HCT116 (cell line): ENCODE data around the gene SERPINB6. TPM values are rescaled to one million over a fixed set of nuclear protein-coding genes. Genes with fewer than 3 reads are reported as not detected.

Source experiments
- ATAC-seq: fragments of 200-7000 bp; cut with Tn5 transposase; 2 replicates; pipeline ENCODE4 v1.9.1; 2020; ENCODE audit warnings: mild to moderate bottlenecking, moderate library complexity
- BruUV-seq: library from RNA; stranded (reverse); fragments of 400-500 nt; replicated peaks from 2 replicates; lab custom pipeline; 2021; lab: Mats Ljungman, UMichigan
- CTCF ChIA-PET: fragments of 300-600 bp; sonication (Branson Sonifier 250); formaldehyde crosslinking; loops from one replicate; lab custom pipeline; 2021; ENCODE audit warnings: antibody characterized with exemption; lab: Charles Lee
- POLR2A ChIA-PET: fragments of 300-600, 350-600 bp; sonication (Branson Sonifier 250); formaldehyde crosslinking; loops from one replicate; lab custom pipeline; 2021; ENCODE audit warnings: antibody characterized with exemption; lab: Charles Lee
- RAD21 ChIA-PET, 2 experiments: fragments of 300-600 bp; sonication (Branson Sonifier 250); formaldehyde crosslinking; loops; one replicate each; lab custom pipeline; 2023; ENCODE audit warnings: low total read pairs in 2 of 2; ENCODE audit not compliant: uncharacterized antibody in 2 of 2, unreplicated experiment in 2 of 2, low non-redundant PET in 1 of 2; lab: Charles Lee
- DNase-seq: peaks from one replicate; pipeline ENCODE4 v3.0.0-alpha.2; 2010; ENCODE audit warnings: low read depth, low spot score
- H2AFZ ChIP-seq: fragments of 200-600 bp; shearing (Covaris generic), sonication (generic); 2 replicates; pipeline ENCODE4 v1.6.1; 2017; ENCODE audit warnings: low read depth, mixed run types, mixed read lengths, antibody characterized with exemption, low read length; ENCODE audit not compliant: poor library complexity, severe bottlenecking
- H3K27ac ChIP-seq: 2 replicates; pipeline ENCODE4 v1.5.1; 2012; ENCODE audit warnings: low read depth, low read length
- H3K27me3 ChIP-seq: fragments of 200-600 bp; sonication (generic); 2 replicates; pipeline ENCODE4 v1.6.1; 2016; ENCODE audit warnings: mixed run types, low read length, mixed read lengths; ENCODE audit not compliant: insufficient read depth
- H3K36me3 ChIP-seq, 2 experiments: fragments of 200-500 bp in 1 of 2; fragments of 200-600 bp in 1 of 2; sonication (Bioruptor generic) in 1 of 2; sonication (generic) in 1 of 2; 2 replicates each; pipeline versions ENCODE4 v1.5.1 to v1.6.1; 2014 to 2016; ENCODE audit warnings: low read length in 2 of 2, inconsistent platforms in 1 of 2, mixed read lengths in 1 of 2, mixed run types in 1 of 2; ENCODE audit not compliant: insufficient read depth in 2 of 2, control insufficient read depth in 1 of 2
- H3K4me1 ChIP-seq, 2 experiments: fragments of 200-600 bp in 1 of 2; sonication (generic) in 1 of 2; 2 replicates each; pipeline versions ENCODE4 v1.5.1 to v1.6.1; 2012 to 2017; ENCODE audit warnings: low read length in 2 of 2, inconsistent platforms in 1 of 2, mild to moderate bottlenecking in 1 of 2, mixed read lengths in 1 of 2, mixed run types in 1 of 2, moderate library complexity in 1 of 2; ENCODE audit not compliant: insufficient read depth in 2 of 2, control insufficient read depth in 1 of 2
- H3K4me2 ChIP-seq: fragments of 200-600 bp; sonication (generic); 2 replicates; pipeline ENCODE4 v1.6.1; 2017; ENCODE audit warnings: mixed run types, low read length, mixed read lengths
- H3K4me3 ChIP-seq, 2 experiments: fragments of 200-600 bp in 1 of 2; sonication (generic) in 1 of 2; replicated peaks in 1 of 2; 2 replicates each; pipeline ENCODE4 v1.5.1; 2011 to 2016; ENCODE audit warnings: low read length in 2 of 2, control low read depth in 1 of 2, low read depth in 1 of 2, mild to moderate bottlenecking in 1 of 2, mixed read lengths in 1 of 2, mixed run types in 1 of 2
- H3K79me2 ChIP-seq: fragments of 200-600 bp; sonication (generic); 2 replicates; pipeline ENCODE4 v1.6.1; 2017; ENCODE audit warnings: mild to moderate bottlenecking, mixed run types, low read length, moderate library complexity, mixed read lengths; ENCODE audit not compliant: insufficient read depth
- H3K9ac ChIP-seq: fragments of 200-600 bp; sonication (generic); 2 replicates; pipeline ENCODE4 v1.6.1; 2016; ENCODE audit warnings: low read length, mixed read lengths
- H3K9me2 ChIP-seq: fragments of 200-600 bp; sonication (generic), shearing (Covaris generic); 2 replicates; pipeline ENCODE4 v1.6.1; 2017; ENCODE audit warnings: mixed run types, mild to moderate bottlenecking, moderate library complexity; ENCODE audit not compliant: insufficient read depth
- H3K9me3 ChIP-seq, 2 experiments: fragments of 200-500 bp in 1 of 2; fragments of 200-600 bp in 1 of 2; sonication (Bioruptor generic) in 1 of 2; sonication (generic) in 1 of 2; 2 replicates each; pipeline ENCODE4 v1.6.1; 2014 to 2017; ENCODE audit warnings: low read length in 2 of 2, mixed read lengths in 2 of 2, inconsistent platforms in 1 of 2, low read depth in 1 of 2, mild to moderate bottlenecking in 1 of 2, mixed run types in 1 of 2, moderate library complexity in 1 of 2; ENCODE audit not compliant: control insufficient read depth in 1 of 2, insufficient read depth in 1 of 2
- H4K20me1 ChIP-seq: fragments of 200-600 bp; sonication (generic), shearing (Covaris generic); 2 replicates; pipeline ENCODE4 v1.6.1; 2017; ENCODE audit warnings: mixed run types, mild to moderate bottlenecking, moderate library complexity; ENCODE audit not compliant: insufficient read depth
- ATF3 ChIP-seq: IDR thresholded peaks from 2 replicates; pipeline ENCODE4 v1.6.1; 2012
- CEBPB ChIP-seq: IDR thresholded peaks from 2 replicates; pipeline ENCODE4 v1.6.1; 2012; ENCODE audit warnings: low read depth
- EGR1 ChIP-seq: IDR thresholded peaks from 2 replicates; pipeline ENCODE4 v1.6.1; 2012; ENCODE audit warnings: low read depth
- ELF1 ChIP-seq: IDR thresholded peaks from 2 replicates; pipeline ENCODE4 v1.6.1; 2012; ENCODE audit warnings: low read depth, borderline replicate concordance
- EZH2 ChIP-seq: fragments of 200-600 bp; sonication (generic); IDR thresholded peaks from 2 replicates; pipeline ENCODE4 v1.6.1; 2017; ENCODE audit warnings: antibody characterized with exemption, mixed run types
- EZH2phosphoT487 ChIP-seq: fragments of 200-600 bp; IDR thresholded peaks from 2 replicates; pipeline ENCODE4 v1.6.1; 2018; ENCODE audit warnings: antibody characterized with exemption, borderline replicate concordance
- JUND ChIP-seq: IDR thresholded peaks from 2 replicates; pipeline ENCODE4 v1.6.1; 2012
- MAX ChIP-seq: IDR thresholded peaks from 2 replicates; pipeline ENCODE4 v1.6.1; 2012
- POLR2AphosphoS5 ChIP-seq: IDR thresholded peaks from 2 replicates; pipeline ENCODE4 v1.6.1; 2011; ENCODE audit warnings: mild to moderate bottlenecking, low read depth, low read length, moderate library complexity
- REST ChIP-seq: IDR thresholded peaks from 2 replicates; pipeline ENCODE4 v1.6.1; 2012; ENCODE audit warnings: low read depth
- SIN3A ChIP-seq: IDR thresholded peaks from 2 replicates; pipeline ENCODE4 v1.6.1; 2012; ENCODE audit warnings: low read depth
- SP1 ChIP-seq: IDR thresholded peaks from 2 replicates; pipeline ENCODE4 v1.6.1; 2012; ENCODE audit warnings: low read depth
- SRF ChIP-seq: IDR thresholded peaks from 2 replicates; pipeline ENCODE4 v1.6.1; 2012; ENCODE audit warnings: low read depth
- ZBTB33 ChIP-seq: IDR thresholded peaks from 2 replicates; pipeline ENCODE4 v1.6.1; 2011; ENCODE audit warnings: mild to moderate bottlenecking, low read length, moderate library complexity; ENCODE audit not compliant: insufficient replicate concordance; ENCODE audit errors: extremely low read depth
- ZFX ChIP-seq: fragments of 450-650 bp; IDR thresholded peaks from 2 replicates; pipeline ENCODE4 v1.6.1; 2017
- ZNF274 ChIP-seq: fragments of 200-500 bp; sonication (Bioruptor generic); IDR thresholded peaks from 2 replicates; pipeline ENCODE4 v1.6.1; 2014; ENCODE audit warnings: mild to moderate bottlenecking, low read depth, low read length, inconsistent platforms
- intact Hi-C: fragments of 100-400 bp; cut with micrococcal nuclease; formaldehyde crosslinking; loops from 2 replicates; pipeline ENCODE4 v1.10.0; 2022
- total RNA-seq: library from RNA; stranded (reverse); gene quantifications from one replicate; pipeline ENCODE4 v1.2.1, GENCODE V29; 2021; ENCODE audit not compliant: unreplicated experiment

Gene SERPINB6
- total RNA-seq, 1 experiment from 2014 or later, result 103 TPM

GRCh38 chr6:2977290-2977689 lies 5.9 kb upstream of the SERPINB6 start:
- H3K9ac ChIP-seq, result peak overlapping the region; percentile 51
- POLR2A ChIA-PET, result interaction anchor here (1.0 to 1.6 kb wide), 2 partner anchors 9 to 12 kb away, joined by 7 to 8 read pairs; no protein-coding TSS in a partner anchor
- H3K4me1 ChIP-seq, result peaks cover 31 to 67% of the 10 kb centered on the region in 2 experiments
- RAD21 ChIA-PET, result no interaction called here
- H3K9me3 ChIP-seq, result no peaks in the 10 kb centered on the region
- no TSS peak for BruUV-seq
- CTCF ChIA-PET, result interaction anchor here (1.3 to 2.4 kb wide), 2 partner anchors 12 to 25 kb away, joined by 4 to 14 read pairs; no protein-coding TSS in a partner anchor
- TF ChIP-seq MAX (no peak), EZH2phosphoT487 (no peak), SIN3A (no peak), CEBPB (no peak), SP1 (no peak), ZFX (no peak), ATF3 (no peak), REST (no peak), EGR1 (no peak), EZH2 (no peak), ZBTB33 (no peak), SRF (no peak), POLR2AphosphoS5 (no peak), ZNF274 (no peak), JUND (no peak), ELF1 (no peak)
- no peaks in the 10 kb centered on the region for H3K9me2 ChIP-seq
- H3K79me2 ChIP-seq, result no peaks in the 10 kb centered on the region
- H3K36me3 ChIP-seq, result no peaks in the 10 kb centered on the region
- H4K20me1 ChIP-seq, result no peaks in the 10 kb centered on the region
- peak overlapping the region; percentile 65 for H3K4me2 ChIP-seq
- DNase-seq, result no peak
- no peak overlapping the region for H3K27ac ChIP-seq
- H3K4me3 ChIP-seq, result no peak overlapping the region
- no peaks in the 10 kb centered on the region for H3K27me3 ChIP-seq
- no peak for ATAC-seq
- intact Hi-C loops, result no loop called here
- H2AFZ ChIP-seq, result peak overlapping the region; percentile 89
